Lower leg skin (tissue), 4 donors: Measurements from ENCODE around the gene DENND1A. TPM values are rescaled to one million over a fixed set of nuclear protein-coding genes. Genes with fewer than 3 reads are reported as not detected.
"Not testable (repeated sequence)": the region's sequence is repeated elsewhere in the genome, so short reads cannot be mapped to it uniquely, and the experiment has no call there.

Experiments used
- DNase-seq, 2 donors: peaks; one replicate each; pipeline ENCODE4 v3.0.0-alpha.2; 2019; ENCODE audit warnings: low spot score in 2 of 2
- H3K4me3 ChIP-seq: fragments of 200-600 bp; sonication (generic); 2 replicates; pipeline ENCODE4 v1.5.1; 2017; ENCODE audit warnings: mild to moderate bottlenecking, low read depth; ENCODE audit not compliant: poor library complexity, severe bottlenecking
- POLR2A ChIP-seq, 2 donors: fragments of 450-650 bp; IDR thresholded peaks; one replicate each; pipeline ENCODE4 v1.6.1; 2016 to 2017; ENCODE audit warnings: antibody characterized with exemption in 2 of 2, mild to moderate bottlenecking in 1 of 2, moderate library complexity in 1 of 2
- WGBS, 2 donors: methylation state at CpG; one replicate each; pipeline ENCODE4 v1.1.5; 2018; 5-methylcytosine and 5-hydroxymethylcytosine counted together
- intact Hi-C: fragments of 100-400 bp; cut with DNase I; formaldehyde crosslinking; loops from one replicate; pipeline ENCODE4 v1.15.0; 2023; ENCODE audit warnings: low total_unique reads
- total RNA-seq, 4 donors: library from RNA; depleted of rRNA; stranded (reverse); fragments of >200 nt; gene quantifications; one replicate each; pipeline ENCODE4 v1.1.0, GENCODE V29; 2016
- TF ChIP-seq, protein P1 (sequence below), 3 donors: fragments of 450-650 bp; IDR thresholded peaks; one replicate each; pipeline ENCODE4 v1.5.1; 2016; ENCODE audit warnings: antibody characterized with exemption in 3 of 3, mild to moderate bottlenecking in 3 of 3, moderate library complexity in 2 of 3

DENND1A gene
- total RNA-seq, 4 donors from 2014 or later, result 6.5 to 16.3 (median 12.3) TPM

DNA sequence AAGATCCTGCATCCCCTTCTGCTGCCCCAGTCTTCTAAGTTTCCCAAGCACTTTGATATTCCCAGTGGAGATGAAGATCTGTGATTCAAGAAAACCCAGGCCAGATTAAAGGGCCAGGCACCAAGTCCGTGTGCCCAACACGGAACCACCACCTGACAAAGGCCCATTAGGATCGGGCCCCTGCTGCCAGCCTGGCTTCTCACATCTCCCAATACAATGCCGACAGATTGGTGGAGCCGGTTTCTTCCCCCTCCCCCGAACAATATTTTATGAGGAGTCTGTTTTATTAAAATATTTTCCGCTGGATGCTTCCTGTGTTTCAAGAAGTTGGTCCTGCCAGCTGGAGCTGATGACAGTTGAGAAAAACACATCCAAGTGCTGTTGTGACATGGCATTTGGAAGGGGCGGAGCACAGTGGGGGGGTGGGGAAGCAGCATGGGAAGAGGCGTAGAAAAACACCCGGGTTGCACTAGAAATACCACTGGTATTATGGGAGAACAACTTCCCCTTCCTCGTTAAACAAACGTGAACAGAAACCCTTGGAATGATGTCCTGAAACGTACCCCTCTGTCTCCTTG is 528.9 kb downstream of the DENND1A start:
- TF ChIP-seq, protein P1, sequence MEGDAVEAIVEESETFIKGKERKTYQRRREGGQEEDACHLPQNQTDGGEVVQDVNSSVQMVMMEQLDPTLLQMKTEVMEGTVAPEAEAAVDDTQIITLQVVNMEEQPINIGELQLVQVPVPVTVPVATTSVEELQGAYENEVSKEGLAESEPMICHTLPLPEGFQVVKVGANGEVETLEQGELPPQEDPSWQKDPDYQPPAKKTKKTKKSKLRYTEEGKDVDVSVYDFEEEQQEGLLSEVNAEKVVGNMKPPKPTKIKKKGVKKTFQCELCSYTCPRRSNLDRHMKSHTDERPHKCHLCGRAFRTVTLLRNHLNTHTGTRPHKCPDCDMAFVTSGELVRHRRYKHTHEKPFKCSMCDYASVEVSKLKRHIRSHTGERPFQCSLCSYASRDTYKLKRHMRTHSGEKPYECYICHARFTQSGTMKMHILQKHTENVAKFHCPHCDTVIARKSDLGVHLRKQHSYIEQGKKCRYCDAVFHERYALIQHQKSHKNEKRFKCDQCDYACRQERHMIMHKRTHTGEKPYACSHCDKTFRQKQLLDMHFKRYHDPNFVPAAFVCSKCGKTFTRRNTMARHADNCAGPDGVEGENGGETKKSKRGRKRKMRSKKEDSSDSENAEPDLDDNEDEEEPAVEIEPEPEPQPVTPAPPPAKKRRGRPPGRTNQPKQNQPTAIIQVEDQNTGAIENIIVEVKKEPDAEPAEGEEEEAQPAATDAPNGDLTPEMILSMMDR (IDR thresholded peaks at IDR 0.05), result no peak
- TF ChIP-seq POLR2A (IDR thresholded peaks at IDR 0.05), result no peak
- intact Hi-C loops, result no loop called here
- DNase-seq, result no peak
- H3K4me3 ChIP-seq, result no peak overlapping the region
- 50 to 60% methylated on average over 12 to 13 of the region's 13 CpGs for WGBS, 2 donors

DNA sequence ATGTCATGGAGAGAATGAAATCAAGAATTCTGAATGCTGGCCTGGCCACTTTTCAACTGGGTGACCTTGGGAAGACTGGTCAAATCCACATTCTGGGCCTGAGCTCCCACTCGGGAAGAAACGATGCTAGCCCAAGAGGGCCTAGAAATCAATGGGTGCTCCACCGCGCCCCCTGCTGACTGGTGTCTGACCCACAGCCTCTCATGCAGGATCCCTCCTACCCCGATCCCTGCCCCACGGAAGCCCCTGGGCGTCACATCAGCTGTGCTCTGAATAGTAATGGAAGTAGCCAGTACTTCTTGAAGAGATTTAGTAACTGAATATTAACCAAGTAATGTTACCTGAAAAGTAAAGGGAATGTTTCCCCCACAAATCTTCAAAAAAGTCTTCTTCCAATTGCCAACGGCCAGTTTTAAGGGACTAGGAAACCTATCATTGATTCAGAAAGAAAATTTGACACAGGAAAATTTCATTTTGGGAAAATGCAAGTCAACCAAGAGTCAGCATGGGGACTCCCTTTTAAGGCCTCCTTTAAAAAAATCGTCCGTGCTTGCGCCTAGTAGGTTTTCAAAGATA is 530.0 kb downstream of the DENND1A start:
- TF ChIP-seq, protein P1 (IDR thresholded peaks at IDR 0.05), result no peak
- TF ChIP-seq POLR2A (IDR thresholded peaks at IDR 0.05), result no peak
- H3K4me3 ChIP-seq, result no peak overlapping the region
- WGBS, 2 donors, result 85 to 95% methylated on average over 11 of the region's 11 CpGs
- intact Hi-C loops, result no loop called here
- DNase-seq, result no peak

DNA sequence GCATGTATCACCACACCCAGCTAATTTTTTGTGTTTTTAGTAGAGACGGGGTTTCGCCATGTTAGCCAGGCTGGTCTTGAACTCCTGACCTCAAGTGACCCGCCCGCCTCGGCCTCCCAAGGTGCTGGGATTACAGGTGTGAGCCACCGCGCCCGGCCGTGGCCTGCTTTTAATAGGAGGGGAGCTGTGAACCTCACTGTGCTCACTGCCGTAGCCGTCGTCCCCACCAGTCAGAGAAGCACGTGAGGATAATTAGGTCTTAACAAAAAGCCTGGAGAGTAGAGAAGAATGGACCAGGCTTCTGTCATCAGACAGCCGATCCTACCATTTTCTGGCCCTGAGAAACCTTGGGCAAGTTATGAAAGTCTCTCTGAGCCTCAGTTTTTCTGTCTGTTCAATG is 531.0 kb downstream of the DENND1A start:
- H3K4me3 ChIP-seq, DNase-seq, intact Hi-C loops: not testable (repeated sequence)
- WGBS, 2 donors, result 93 to 94% methylated on average over 14 of the region's 14 CpGs

DNA sequence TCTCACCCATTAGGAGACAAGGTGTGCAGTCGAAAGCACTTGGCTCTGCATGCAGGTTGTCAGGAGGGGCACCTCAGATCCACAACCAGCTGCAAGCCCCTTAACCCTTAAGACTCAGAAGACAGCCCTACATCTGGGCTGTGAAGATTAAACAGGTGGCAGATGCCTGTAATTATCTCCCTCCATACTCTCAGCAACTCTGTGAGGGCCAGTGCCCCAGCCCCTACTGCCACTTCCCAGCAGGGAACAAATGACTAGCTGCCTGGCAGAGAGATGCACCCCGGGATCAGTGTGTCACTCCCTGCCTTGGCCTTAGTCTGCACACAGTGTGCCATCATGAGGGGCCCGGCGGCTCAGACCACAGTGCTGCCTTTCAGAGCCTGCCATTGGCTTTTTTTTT is 532.0 kb downstream of the DENND1A start:
- TF ChIP-seq, protein P1 (IDR thresholded peaks at IDR 0.05), result no peak
- no peak for TF ChIP-seq POLR2A (IDR thresholded peaks at IDR 0.05)
- WGBS, 2 donors, result 86 to 91% methylated on average over 4 of the region's 4 CpGs
- intact Hi-C loops, result no loop called here
- DNase-seq, result no peak
- H3K4me3 ChIP-seq, result no peak overlapping the region

DNA sequence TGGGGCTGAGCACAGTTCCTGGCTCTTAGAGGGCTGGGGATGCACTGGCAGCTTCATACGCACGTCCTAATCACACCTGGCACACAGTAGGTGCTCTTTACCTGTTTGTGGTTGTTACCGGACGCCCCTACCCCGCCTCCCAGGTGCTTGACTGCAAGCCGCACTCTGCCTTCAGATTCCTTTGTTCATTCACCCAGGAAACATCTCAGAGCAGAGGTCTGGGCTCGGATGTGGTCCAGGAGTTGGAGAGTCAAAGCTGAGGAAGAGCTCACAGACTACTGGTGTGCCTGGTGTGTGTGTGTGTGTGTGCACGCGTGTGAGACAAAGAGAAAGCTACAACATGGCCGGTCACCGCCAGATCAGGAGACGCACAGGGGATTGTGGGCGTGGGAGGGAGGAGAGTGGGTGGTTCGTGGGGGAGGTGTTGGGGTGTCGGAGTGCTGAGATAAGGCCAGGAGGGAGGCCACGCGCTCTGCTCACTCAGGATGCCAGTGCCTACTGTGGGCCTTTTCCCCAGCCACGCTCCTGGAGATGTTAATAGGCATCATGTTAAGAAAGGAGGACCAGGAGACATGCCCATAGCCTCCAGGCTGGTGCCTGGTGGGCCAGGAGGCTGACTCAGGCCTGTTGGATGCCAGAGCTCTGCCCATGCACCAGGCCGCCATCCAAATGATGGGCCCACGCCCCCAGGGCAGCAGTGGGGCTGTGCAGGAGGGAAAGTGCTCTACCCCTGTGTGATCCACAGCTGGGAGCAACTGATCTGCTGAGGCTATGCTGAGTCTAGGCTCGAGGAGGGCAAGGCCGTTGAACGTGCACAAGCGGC is 534.0 kb downstream of the DENND1A start:
- intact Hi-C loops, result no loop called here
- DNase-seq, result no peak
- WGBS, 2 donors, result 74 to 82% methylated on average over 23 of the region's 24 CpGs
- TF ChIP-seq POLR2A (IDR thresholded peaks at IDR 0.05), result no peak
- TF ChIP-seq, protein P1 (IDR thresholded peaks at IDR 0.05), result no peak
- no peak overlapping the region for H3K4me3 ChIP-seq

DNA sequence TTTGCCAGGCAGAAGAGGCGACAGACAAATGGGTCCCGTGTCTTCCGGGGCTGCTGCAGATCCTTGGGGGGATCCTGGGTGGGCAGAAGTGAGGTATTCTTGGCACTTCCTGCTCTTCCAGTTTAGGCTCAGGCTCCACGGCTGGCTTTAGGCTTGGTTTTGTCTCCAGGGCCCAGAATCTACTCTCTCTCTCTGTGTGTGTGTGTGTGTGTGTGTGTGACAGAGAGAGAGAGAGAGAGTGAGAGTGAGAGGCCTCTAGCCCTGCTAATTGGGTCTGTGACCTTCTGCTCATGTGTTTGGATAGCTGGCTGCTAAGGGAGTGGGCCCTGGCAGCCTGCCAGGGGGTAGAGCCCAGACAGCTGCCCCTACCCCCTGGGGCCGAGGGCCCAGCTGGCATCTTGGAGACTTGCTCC is 534.6 kb downstream of the DENND1A start:
- TF ChIP-seq, protein P1 (IDR thresholded peaks at IDR 0.05), result no peak
- no peak for TF ChIP-seq POLR2A (IDR thresholded peaks at IDR 0.05)
- DNase-seq, result no peak
- WGBS, 2 donors, result 72 to 75% methylated on average over 4 to 5 of the region's 5 CpGs
- no peak overlapping the region for H3K4me3 ChIP-seq
- intact Hi-C loops, result no loop called here
